ENCODE results near the gene SPINK1. TPM values are rescaled to one million over a fixed set of nuclear protein-coding genes. Genes with fewer than 3 reads are reported as not detected.
"Not testable (repeated sequence)": the region's sequence is repeated elsewhere in the genome, so short reads cannot be mapped to it uniquely, and the experiment has no call there.

Gene SPINK1
- total RNA-seq, 1 experiment from 2014 or later = not detected

- no peaks in the 10 kb centered on the region for H3K36me3 ChIP-seq (ENCODE audit: insufficient read depth, low read length)
- no peak overlapping the region for H3K4me2 ChIP-seq (ENCODE audit: low read depth, low read length, poor library complexity, severe bottlenecking)
- no peaks in the 10 kb centered on the region for H3K27me3 ChIP-seq (ENCODE audit: low read length)
- no peak overlapping the region for H3K4me3 ChIP-seq (ENCODE audit: low read length)
- no peaks in the 10 kb centered on the region for H3K9me3 ChIP-seq (ENCODE audit: low read length)
- no peaks in the 10 kb centered on the region for H3K4me1 ChIP-seq (ENCODE audit: low read length)
- H3K9ac ChIP-seq (ENCODE audit: low read length) = no peak overlapping the region
- H2AFZ ChIP-seq (ENCODE audit: low read length) = no peak overlapping the region
- no peaks in the 10 kb centered on the region for H3K79me2 ChIP-seq (ENCODE audit: low read length)
- H3K27ac ChIP-seq (ENCODE audit: low read length) = no peak overlapping the region
- H3K9me2 ChIP-seq (replicated peaks; ENCODE audit: insufficient read depth, low read length) = no peaks in the 10 kb centered on the region
- DNase-seq = no peak
- no peaks in the 10 kb centered on the region for H4K20me1 ChIP-seq (ENCODE audit: insufficient read depth, low read depth, low read length)
Observed at GRCh38 chr5:147849226-147849625, 17.8 kb upstream of the SPINK1 start.

GRCh38 chr5:147845618-147846017, 14.1 kb upstream of the SPINK1 start:
- no peaks in the 10 kb centered on the region for H3K9me2 ChIP-seq (replicated peaks; ENCODE audit: insufficient read depth, low read length)
- H3K4me1 ChIP-seq (ENCODE audit: low read length) = peaks cover 5% of the 10 kb centered on the region; the same call in 1 of the 2 replicates
- H4K20me1 ChIP-seq (ENCODE audit: insufficient read depth, low read depth, low read length) = no peaks in the 10 kb centered on the region
- no peak overlapping the region for H3K4me2 ChIP-seq (ENCODE audit: low read depth, low read length, poor library complexity, severe bottlenecking)
- H3K79me2 ChIP-seq (ENCODE audit: low read length) = no peaks in the 10 kb centered on the region
- H3K4me3 ChIP-seq (ENCODE audit: low read length) = no peak overlapping the region
- H3K36me3 ChIP-seq (ENCODE audit: insufficient read depth, low read length) = no peaks in the 10 kb centered on the region
- no peaks in the 10 kb centered on the region for H3K9me3 ChIP-seq (ENCODE audit: low read length)
- no peaks in the 10 kb centered on the region for H3K27me3 ChIP-seq (ENCODE audit: low read length)
- no peak overlapping the region for H2AFZ ChIP-seq (ENCODE audit: low read length)
- no peak overlapping the region for H3K9ac ChIP-seq (ENCODE audit: low read length)
- no peak overlapping the region for H3K27ac ChIP-seq (ENCODE audit: low read length)
- DNase-seq = no peak

- no peak for DNase-seq
- H3K9me3 ChIP-seq (ENCODE audit: low read length) = no peaks in the 10 kb centered on the region
- no peaks in the 10 kb centered on the region for H3K27me3 ChIP-seq (ENCODE audit: low read length)
- no peaks in the 10 kb centered on the region for H4K20me1 ChIP-seq (ENCODE audit: insufficient read depth, low read depth, low read length)
- no peak overlapping the region for H2AFZ ChIP-seq (ENCODE audit: low read length)
- no peaks in the 10 kb centered on the region for H3K79me2 ChIP-seq (ENCODE audit: low read length)
- no peaks in the 10 kb centered on the region for H3K9me2 ChIP-seq (replicated peaks; ENCODE audit: insufficient read depth, low read length)
- H3K9ac ChIP-seq (ENCODE audit: low read length) = no peak overlapping the region
- H3K4me3 ChIP-seq (ENCODE audit: low read length) = no peak overlapping the region
- peaks cover 5% of the 10 kb centered on the region; the same call in 1 of the 2 replicates for H3K4me1 ChIP-seq (ENCODE audit: low read length)
- no peaks in the 10 kb centered on the region for H3K36me3 ChIP-seq (ENCODE audit: insufficient read depth, low read length)
- H3K27ac ChIP-seq (ENCODE audit: low read length) = no peak overlapping the region
- no peak overlapping the region for H3K4me2 ChIP-seq (ENCODE audit: low read depth, low read length, poor library complexity, severe bottlenecking)
Observed at GRCh38 chr5:147844846-147845245, 13.4 kb upstream of the SPINK1 start.

GRCh38 chr5:147842869-147843268, 11.4 kb upstream of the SPINK1 start:
- no peak overlapping the region for H3K27ac ChIP-seq (ENCODE audit: low read length)
- no peaks in the 10 kb centered on the region for H3K9me3 ChIP-seq (ENCODE audit: low read length)
- no peak overlapping the region for H3K9ac ChIP-seq (ENCODE audit: low read length)
- H3K4me2 ChIP-seq (ENCODE audit: low read depth, low read length, poor library complexity, severe bottlenecking) = no peak overlapping the region
- no peaks in the 10 kb centered on the region for H4K20me1 ChIP-seq (ENCODE audit: insufficient read depth, low read depth, low read length)
- no peaks in the 10 kb centered on the region for H3K9me2 ChIP-seq (replicated peaks; ENCODE audit: insufficient read depth, low read length)
- no peaks in the 10 kb centered on the region for H3K36me3 ChIP-seq (ENCODE audit: insufficient read depth, low read length)
- no peak overlapping the region for H3K4me3 ChIP-seq (ENCODE audit: low read length)
- H2AFZ ChIP-seq (ENCODE audit: low read length) = no peak overlapping the region
- H3K79me2 ChIP-seq (ENCODE audit: low read length) = no peaks in the 10 kb centered on the region
- no peak for DNase-seq
- H3K4me1 ChIP-seq (ENCODE audit: low read length) = peaks cover 5% of the 10 kb centered on the region; the same call in 1 of the 2 replicates
- H3K27me3 ChIP-seq (ENCODE audit: low read length) = no peaks in the 10 kb centered on the region

- DNase-seq = no peak
- Histone ChIP-seq H2AFZ (ENCODE audit: low read length) (no peak overlapping the region), H3K9me3 (ENCODE audit: low read length) (no peaks in the 10 kb centered on the region), H3K4me3 (ENCODE audit: low read length) (no peak overlapping the region), H4K20me1 (ENCODE audit: insufficient read depth, low read depth, low read length) (no peaks in the 10 kb centered on the region), H3K27ac (ENCODE audit: low read length) (no peak overlapping the region), H3K36me3 (ENCODE audit: insufficient read depth, low read length) (no peaks in the 10 kb centered on the region), H3K9ac (ENCODE audit: low read length) (no peak overlapping the region), H3K9me2 (replicated peaks; ENCODE audit: insufficient read depth, low read length) (no peaks in the 10 kb centered on the region), H3K4me1 (ENCODE audit: low read length) (no peaks in the 10 kb centered on the region), H3K4me2 (ENCODE audit: low read depth, low read length, poor library complexity, severe bottlenecking) (no peak overlapping the region), H3K79me2 (ENCODE audit: low read length) (no peaks in the 10 kb centered on the region), H3K27me3 (ENCODE audit: low read length) (no peaks in the 10 kb centered on the region)
Observed at GRCh38 chr5:147836439-147836838, 5.0 kb upstream of the SPINK1 start.

GRCh38 chr5:147835386-147835798, 3.9 kb upstream of the SPINK1 start:
- Histone ChIP-seq H3K4me2 (ENCODE audit: low read depth, low read length, poor library complexity, severe bottlenecking) (no peak overlapping the region), H4K20me1 (ENCODE audit: insufficient read depth, low read depth, low read length) (no peaks in the 10 kb centered on the region), H3K27ac (ENCODE audit: low read length) (no peak overlapping the region)

GRCh38 chr5:147832541-147832940, 1.1 kb upstream of the SPINK1 start:
- Histone ChIP-seq H3K27ac (ENCODE audit: low read length) (no peak overlapping the region), H3K4me3 (ENCODE audit: low read length) (no peak overlapping the region), H3K9me3 (ENCODE audit: low read length) (no peaks in the 10 kb centered on the region), H3K27me3 (ENCODE audit: low read length) (no peaks in the 10 kb centered on the region), H2AFZ (ENCODE audit: low read length) (no peak overlapping the region), H3K4me1 (ENCODE audit: low read length) (no peaks in the 10 kb centered on the region), H4K20me1 (ENCODE audit: insufficient read depth, low read depth, low read length) (no peaks in the 10 kb centered on the region), H3K4me2 (ENCODE audit: low read depth, low read length, poor library complexity, severe bottlenecking) (no peak overlapping the region), H3K36me3 (ENCODE audit: insufficient read depth, low read length) (no peaks in the 10 kb centered on the region), H3K79me2 (ENCODE audit: low read length) (no peaks in the 10 kb centered on the region), H3K9me2 (replicated peaks; ENCODE audit: insufficient read depth, low read length) (no peaks in the 10 kb centered on the region), H3K9ac (ENCODE audit: low read length) (no peak overlapping the region)
- DNase-seq = no peak

More at GRCh38 chr5:147835386-147835798, 3.9 kb upstream of the SPINK1 start:
- Histone ChIP-seq H3K4me1 (ENCODE audit: low read length) (no peaks in the 10 kb centered on the region), H3K27me3 (ENCODE audit: low read length) (no peaks in the 10 kb centered on the region), H3K9me3 (ENCODE audit: low read length) (no peaks in the 10 kb centered on the region), H2AFZ (ENCODE audit: low read length) (no peak overlapping the region), H3K79me2 (ENCODE audit: low read length) (no peaks in the 10 kb centered on the region), H3K4me3 (ENCODE audit: low read length) (no peak overlapping the region), H3K9me2 (replicated peaks; ENCODE audit: insufficient read depth, low read length) (no peaks in the 10 kb centered on the region), H3K9ac (ENCODE audit: low read length) (no peak overlapping the region), H3K36me3 (ENCODE audit: insufficient read depth, low read length) (no peaks in the 10 kb centered on the region)
- DNase-seq = no peak

GRCh38 chr5:147830035-147830434, 1.4 kb downstream of the SPINK1 start:
- no peak for DNase-seq
- no peaks in the 10 kb centered on the region for H3K9me3 ChIP-seq (ENCODE audit: low read length)
- H3K9ac ChIP-seq (ENCODE audit: low read length) = no peak overlapping the region
- H3K79me2 ChIP-seq (ENCODE audit: low read length) = no peaks in the 10 kb centered on the region
- no peaks in the 10 kb centered on the region for H3K9me2 ChIP-seq (replicated peaks; ENCODE audit: insufficient read depth, low read length)
- H4K20me1 ChIP-seq (ENCODE audit: insufficient read depth, low read depth, low read length) = no peaks in the 10 kb centered on the region
- H3K4me3 ChIP-seq (ENCODE audit: low read length) = no peak overlapping the region
- no peaks in the 10 kb centered on the region for H3K36me3 ChIP-seq (ENCODE audit: insufficient read depth, low read length)
- no peak overlapping the region for H2AFZ ChIP-seq (ENCODE audit: low read length)
- H3K27me3 ChIP-seq (ENCODE audit: low read length) = no peaks in the 10 kb centered on the region
- H3K27ac ChIP-seq (ENCODE audit: low read length) = no peak overlapping the region
- no peak overlapping the region for H3K4me2 ChIP-seq (ENCODE audit: low read depth, low read length, poor library complexity, severe bottlenecking)
- H3K4me1 ChIP-seq (ENCODE audit: low read length) = no peaks in the 10 kb centered on the region

- not testable (repeated sequence) for H3K9ac ChIP-seq (ENCODE audit: low read length); H3K27me3 ChIP-seq (ENCODE audit: low read length); H3K36me3 ChIP-seq (ENCODE audit: insufficient read depth, low read length); H2AFZ ChIP-seq (ENCODE audit: low read length); H3K9me2 ChIP-seq (replicated peaks; ENCODE audit: insufficient read depth, low read length); H3K4me3 ChIP-seq (ENCODE audit: low read length); H3K9me3 ChIP-seq (ENCODE audit: low read length); H3K4me2 ChIP-seq (ENCODE audit: low read depth, low read length, poor library complexity, severe bottlenecking); H3K4me1 ChIP-seq (ENCODE audit: low read length); H3K27ac ChIP-seq (ENCODE audit: low read length); DNase-seq; H4K20me1 ChIP-seq (ENCODE audit: insufficient read depth, low read depth, low read length); H3K79me2 ChIP-seq (ENCODE audit: low read length)
Observed at GRCh38 chr5:147827017-147827416, 4.5 kb downstream of the SPINK1 start.

All from Karpas-422 (cell line).